Keratinocyte (primary cell): ENCODE results near the gene SELENOS. TPM values are rescaled to one million over a fixed set of nuclear protein-coding genes. Genes with fewer than 3 reads are reported as not detected.

ENCODE experiments used
- DNase-seq: peaks from one replicate; pipeline ENCODE4 v3.0.0-alpha.2; 2011; ENCODE audit warnings: low read depth, missing footprints, low spot score
- FAIRE-seq: peaks from 2 replicates; lab custom pipeline; 2011; peaks lifted over from hg19 to GRCh38; lab: Jason Lieb, UNC
- H2AFZ ChIP-seq: 2 replicates; pipeline ENCODE4 v1.6.0; 2012; ENCODE audit warnings: low read length, control low read depth, inconsistent platforms; ENCODE audit not compliant: control insufficient read depth
- H3K27ac ChIP-seq: 2 replicates; pipeline ENCODE4 v1.5.1; 2011; ENCODE audit warnings: low read length; ENCODE audit not compliant: control insufficient read depth, insufficient read depth
- H3K27me3 ChIP-seq: 3 replicates; pipeline ENCODE4 v1.6.0; 2011; ENCODE audit warnings: low read length; ENCODE audit not compliant: control insufficient read depth, insufficient read depth; ENCODE audit errors: extremely low read depth
- H3K36me3 ChIP-seq, 2 experiments: 2 replicates in 1 of 2; 3 replicates in 1 of 2; pipeline ENCODE4 v1.5.1; 2011; ENCODE audit warnings: low read length in 2 of 2, mild to moderate bottlenecking in 1 of 2; ENCODE audit not compliant: control insufficient read depth in 2 of 2, insufficient read depth in 2 of 2; ENCODE audit errors: extremely low read depth in 1 of 2
- H3K4me1 ChIP-seq: 3 replicates; pipeline ENCODE4 v1.5.1; 2011; ENCODE audit warnings: low read length; ENCODE audit not compliant: control insufficient read depth, insufficient read depth; ENCODE audit errors: extremely low read depth
- H3K4me2 ChIP-seq: 3 replicates; pipeline ENCODE4 v1.6.0; 2011; ENCODE audit warnings: low read depth, low read length; ENCODE audit not compliant: control insufficient read depth, insufficient read depth; ENCODE audit errors: extremely low read depth
- H3K4me3 ChIP-seq, 3 experiments: fragments of 200-600 bp in 1 of 3; sonication (generic) in 1 of 3; 2 replicates in 2 of 3; 3 replicates in 1 of 3; pipeline ENCODE4 v1.5.1; 2011 to 2016; ENCODE audit warnings: low read length in 3 of 3, mild to moderate bottlenecking in 3 of 3, control low read depth in 2 of 3, inconsistent platforms in 1 of 3, low read depth in 1 of 3, mixed read lengths in 1 of 3, mixed run types in 1 of 3, moderate library complexity in 1 of 3; ENCODE audit not compliant: control insufficient read depth in 2 of 3, insufficient read depth in 2 of 3; ENCODE audit errors: extremely low read depth in 1 of 3
- H3K79me2 ChIP-seq: 2 replicates; pipeline ENCODE4 v1.6.0; 2012; ENCODE audit warnings: low read length; ENCODE audit not compliant: control insufficient read depth, insufficient read depth
- H3K9ac ChIP-seq: 3 replicates; pipeline ENCODE4 v1.6.0; 2011; ENCODE audit warnings: low read length; ENCODE audit not compliant: control insufficient read depth, insufficient read depth; ENCODE audit errors: extremely low read depth
- H3K9me1 ChIP-seq: 3 replicates; pipeline ENCODE4 v1.6.0; 2011; ENCODE audit warnings: low read length; ENCODE audit not compliant: control insufficient read depth, insufficient read depth; ENCODE audit errors: extremely low read depth
- H3K9me3 ChIP-seq: 2 replicates; pipeline ENCODE4 v1.5.1; 2012; ENCODE audit warnings: low read depth, low read length; ENCODE audit not compliant: control insufficient read depth
- H4K20me1 ChIP-seq: 3 replicates; pipeline ENCODE4 v1.6.0; 2011; ENCODE audit warnings: low read length; ENCODE audit not compliant: control insufficient read depth, insufficient read depth; ENCODE audit errors: extremely low read depth
- EZH2 ChIP-seq: IDR thresholded peaks from one replicate; pipeline ENCODE4 v1.6.1; 2012; ENCODE audit warnings: inconsistent platforms, mild to moderate bottlenecking, low read length, moderate library complexity
- dilution Hi-C: fragments of 300-500 bp; cut with MboI; formaldehyde crosslinking; loops from one replicate; pipeline ENCODE4 v1.7.0; 2020; ENCODE audit warnings: low sequenced_read_pairs; ENCODE audit not compliant: extremely low pct_ligation_motif_present
- polyA plus RNA-seq, 5 experiments: library from polyadenylated mRNA; depleted of rRNA in 3 of 5; stranded (reverse) in 3 of 5; stranded (forward) in 1 of 5; unstranded in 1 of 5; fragments of >200 nt; gene quantifications; 1 replicate in 1 of 5; 2 replicates in 3 of 5; 3 replicates in 1 of 5; pipeline versions ENCODE4 v1.2.1 to v1.2.3, GENCODE V29; 2011 to 2012; ENCODE audit warnings: missing spikeins in 2 of 5, low read depth in 1 of 5, low replicate concordance in 1 of 5
- TF ChIP-seq, protein P1 (sequence below), 3 experiments: IDR thresholded peaks in 1 of 3; conservative IDR thresholded peaks in 1 of 3; optimal IDR thresholded peaks in 1 of 3; 2 replicates in 2 of 3; 3 replicates in 1 of 3; pipeline versions ENCODE3 to v1.5.1; 2011; ENCODE audit warnings: low read length in 3 of 3, mild to moderate bottlenecking in 3 of 3, moderate library complexity in 2 of 3, control low read depth in 1 of 3, inconsistent platforms in 1 of 3; ENCODE audit not compliant: insufficient read depth in 2 of 3; ENCODE audit errors: extremely low read depth in 1 of 3

The SELENOS gene
- polyA plus RNA-seq, 1 donor (not counting 4 experiments of a cell fraction or from before 2014, with no cell fraction given): 82.2 TPM

DNA sequence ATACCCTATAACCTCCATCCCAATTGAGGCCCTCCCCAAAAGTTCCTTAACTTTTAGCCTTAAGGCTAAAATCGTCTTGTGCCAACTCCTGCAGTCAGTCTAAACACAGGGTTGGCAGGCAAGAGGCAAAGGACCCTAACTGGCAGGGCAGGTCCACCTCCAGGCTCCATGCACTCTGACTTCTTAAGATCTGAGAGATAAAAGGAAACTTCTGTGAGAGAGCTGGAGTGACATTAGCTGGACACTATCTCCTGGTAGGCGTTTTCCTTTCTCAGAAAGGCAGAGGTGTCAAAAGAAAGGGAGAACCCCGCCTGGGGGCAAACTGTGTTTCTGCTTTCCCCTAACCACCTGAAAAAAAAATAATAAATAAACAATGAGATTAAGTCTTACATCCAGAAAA is 29.0 kb downstream of the SELENOS start:
- Histone ChIP-seq H3K9me1 (peaks cover 4% of the 10 kb centered on the region), H3K4me1 (peaks cover 43% of the 10 kb centered on the region), H3K27ac (no peak overlapping the region), H3K27me3 (no peaks in the 10 kb centered on the region), H3K36me3 (peaks cover 0 to 7% of the 10 kb centered on the region in 2 experiments), H3K9me3 (no peaks in the 10 kb centered on the region), H3K4me2 (no peak overlapping the region), H3K9ac (no peak overlapping the region), H2AFZ (no peak overlapping the region), H4K20me1 (peaks cover 17% of the 10 kb centered on the region), H3K4me3 (no peak overlapping the region), H3K79me2 (peaks cover 80% of the 10 kb centered on the region)
- dilution Hi-C loops: no loop called here
- no peak for DNase-seq
- FAIRE-seq: no peak
- no peak for TF ChIP-seq EZH2
- TF ChIP-seq, protein P1, sequence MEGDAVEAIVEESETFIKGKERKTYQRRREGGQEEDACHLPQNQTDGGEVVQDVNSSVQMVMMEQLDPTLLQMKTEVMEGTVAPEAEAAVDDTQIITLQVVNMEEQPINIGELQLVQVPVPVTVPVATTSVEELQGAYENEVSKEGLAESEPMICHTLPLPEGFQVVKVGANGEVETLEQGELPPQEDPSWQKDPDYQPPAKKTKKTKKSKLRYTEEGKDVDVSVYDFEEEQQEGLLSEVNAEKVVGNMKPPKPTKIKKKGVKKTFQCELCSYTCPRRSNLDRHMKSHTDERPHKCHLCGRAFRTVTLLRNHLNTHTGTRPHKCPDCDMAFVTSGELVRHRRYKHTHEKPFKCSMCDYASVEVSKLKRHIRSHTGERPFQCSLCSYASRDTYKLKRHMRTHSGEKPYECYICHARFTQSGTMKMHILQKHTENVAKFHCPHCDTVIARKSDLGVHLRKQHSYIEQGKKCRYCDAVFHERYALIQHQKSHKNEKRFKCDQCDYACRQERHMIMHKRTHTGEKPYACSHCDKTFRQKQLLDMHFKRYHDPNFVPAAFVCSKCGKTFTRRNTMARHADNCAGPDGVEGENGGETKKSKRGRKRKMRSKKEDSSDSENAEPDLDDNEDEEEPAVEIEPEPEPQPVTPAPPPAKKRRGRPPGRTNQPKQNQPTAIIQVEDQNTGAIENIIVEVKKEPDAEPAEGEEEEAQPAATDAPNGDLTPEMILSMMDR (optimal IDR thresholded peaks at IDR 0.05 in 1 of 3, IDR thresholded peaks at IDR 0.05 in 1 of 3, conservative IDR thresholded peaks at IDR 0.05 in 1 of 3; ENCODE audit: extremely low read depth in 1 of 3, insufficient read depth in 2 of 3, low read length in 3 of 3): no peak

DNA sequence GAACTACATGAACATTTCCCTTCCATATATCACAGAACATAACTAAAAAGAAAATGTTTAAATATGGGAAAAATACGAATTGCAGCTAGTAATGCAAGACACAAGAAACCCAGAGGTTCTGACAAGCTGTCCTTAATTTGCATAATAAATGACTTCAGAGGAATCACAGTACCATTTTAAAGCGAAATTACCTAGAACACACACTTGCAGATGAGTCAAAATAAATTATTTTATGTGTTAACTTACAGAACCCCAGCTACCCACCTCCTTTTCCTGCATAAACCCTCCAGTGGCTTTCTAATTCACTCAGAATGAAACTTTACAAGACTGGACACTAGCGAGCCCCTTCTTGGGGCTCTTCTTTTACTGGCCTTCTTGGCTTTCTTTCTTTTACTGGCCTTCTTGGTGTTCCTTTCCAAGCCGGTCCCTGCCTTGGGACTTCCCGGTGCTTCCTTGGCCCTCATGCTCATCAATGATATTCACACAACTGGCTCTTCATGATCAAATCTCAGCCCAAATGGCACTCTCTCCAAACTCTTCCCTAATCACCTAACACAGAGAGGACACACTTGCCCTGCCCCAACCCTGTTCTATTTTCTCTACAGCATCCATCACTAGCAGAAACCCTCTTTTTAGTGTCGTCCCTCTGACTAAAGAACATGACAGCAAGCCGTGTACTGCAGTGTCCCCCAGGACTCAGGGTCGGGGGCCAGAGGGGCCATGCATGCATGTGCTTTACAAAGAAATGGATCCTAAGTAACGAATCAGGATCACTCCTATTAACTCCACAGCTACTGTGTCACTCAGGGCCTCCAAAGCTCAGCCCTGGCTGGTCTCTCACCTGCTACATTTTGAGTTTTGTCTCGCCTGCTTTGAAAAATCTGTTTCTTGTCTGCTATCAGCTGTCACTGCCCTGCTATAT is 30.2 kb downstream of the SELENOS start:
- no peak overlapping the region for H3K27ac ChIP-seq
- dilution Hi-C loops: no loop called here
- no peak overlapping the region for H3K9ac ChIP-seq
- no peak overlapping the region for H3K4me3 ChIP-seq
- no peaks in the 10 kb centered on the region for H3K27me3 ChIP-seq
- H3K9me1 ChIP-seq: peaks cover 4% of the 10 kb centered on the region
- peak overlapping the region; percentile 24 for H3K4me2 ChIP-seq
- peaks cover 49% of the 10 kb centered on the region for H3K4me1 ChIP-seq
- peaks cover 28% of the 10 kb centered on the region for H4K20me1 ChIP-seq
- TF ChIP-seq, protein P1 (optimal IDR thresholded peaks at IDR 0.05 in 1 of 3, IDR thresholded peaks at IDR 0.05 in 1 of 3, conservative IDR thresholded peaks at IDR 0.05 in 1 of 3; ENCODE audit: extremely low read depth in 1 of 3, insufficient read depth in 2 of 3, low read length in 3 of 3): no peak
- TF ChIP-seq EZH2: no peak
- peaks cover 3 to 7% of the 10 kb centered on the region in 2 experiments for H3K36me3 ChIP-seq
- FAIRE-seq (no peak), DNase-seq (no peak)
- no peak overlapping the region for H2AFZ ChIP-seq
- no peaks in the 10 kb centered on the region for H3K9me3 ChIP-seq
- H3K79me2 ChIP-seq: peaks cover 92% of the 10 kb centered on the region
